Sigmoid colon (tissue), 4 donors: ENCODE measurements around the gene TENT4A.

Experiments used
- CTCF ChIP-seq, 4 experiments: fragments of 450-650 bp in 3 of 4; fragments of 200-600 bp in 1 of 4; IDR thresholded peaks; one replicate each; pipeline ENCODE4 v1.5.1; 2016 to 2019; ENCODE audit warnings: antibody characterized with exemption in 4 of 4, mild to moderate bottlenecking in 3 of 4, moderate library complexity in 2 of 4
- EP300 ChIP-seq, 4 donors: sonication (generic); formaldehyde crosslinking; IDR thresholded peaks; one replicate each; pipeline ENCODE4 v1.6.1; 2017; ENCODE audit warnings: antibody characterized with exemption in 4 of 4
- POLR2A ChIP-seq, 2 donors: fragments of 450-650 bp; IDR thresholded peaks; one replicate each; pipeline ENCODE4 v1.6.1; 2016; ENCODE audit warnings: antibody characterized with exemption in 2 of 2, mild to moderate bottlenecking in 2 of 2, moderate library complexity in 2 of 2

- TF ChIP-seq EP300 (IDR thresholded peaks at IDR 0.05) (no peak), CTCF (IDR thresholded peaks at IDR 0.05) (no peak), POLR2A (IDR thresholded peaks at IDR 0.05) (no peak)
Measured at GRCh38 chr5:6734243-6734700, 21.0 kb downstream of the TENT4A start.
